ENCODE results near the gene BRD9.

GRCh38 chr5:907366-907910 lies 14.8 kb upstream of the BRD9 start:
- TF ChIP-seq, protein P1, sequence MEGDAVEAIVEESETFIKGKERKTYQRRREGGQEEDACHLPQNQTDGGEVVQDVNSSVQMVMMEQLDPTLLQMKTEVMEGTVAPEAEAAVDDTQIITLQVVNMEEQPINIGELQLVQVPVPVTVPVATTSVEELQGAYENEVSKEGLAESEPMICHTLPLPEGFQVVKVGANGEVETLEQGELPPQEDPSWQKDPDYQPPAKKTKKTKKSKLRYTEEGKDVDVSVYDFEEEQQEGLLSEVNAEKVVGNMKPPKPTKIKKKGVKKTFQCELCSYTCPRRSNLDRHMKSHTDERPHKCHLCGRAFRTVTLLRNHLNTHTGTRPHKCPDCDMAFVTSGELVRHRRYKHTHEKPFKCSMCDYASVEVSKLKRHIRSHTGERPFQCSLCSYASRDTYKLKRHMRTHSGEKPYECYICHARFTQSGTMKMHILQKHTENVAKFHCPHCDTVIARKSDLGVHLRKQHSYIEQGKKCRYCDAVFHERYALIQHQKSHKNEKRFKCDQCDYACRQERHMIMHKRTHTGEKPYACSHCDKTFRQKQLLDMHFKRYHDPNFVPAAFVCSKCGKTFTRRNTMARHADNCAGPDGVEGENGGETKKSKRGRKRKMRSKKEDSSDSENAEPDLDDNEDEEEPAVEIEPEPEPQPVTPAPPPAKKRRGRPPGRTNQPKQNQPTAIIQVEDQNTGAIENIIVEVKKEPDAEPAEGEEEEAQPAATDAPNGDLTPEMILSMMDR (IDR thresholded peaks at IDR 0.05; ENCODE audit: low read length), result no peak
- TF ChIP-seq EZH2 (IDR thresholded peaks at IDR 0.05; ENCODE audit: borderline replicate concordance, low read length), result no peak
